ENCODE results near the gene HEATR5A.
"Not testable (repeated sequence)": the region's sequence is repeated elsewhere in the genome, so short reads cannot be mapped to it uniquely, and the experiment has no call there.

Gene HEATR5A

DNA sequence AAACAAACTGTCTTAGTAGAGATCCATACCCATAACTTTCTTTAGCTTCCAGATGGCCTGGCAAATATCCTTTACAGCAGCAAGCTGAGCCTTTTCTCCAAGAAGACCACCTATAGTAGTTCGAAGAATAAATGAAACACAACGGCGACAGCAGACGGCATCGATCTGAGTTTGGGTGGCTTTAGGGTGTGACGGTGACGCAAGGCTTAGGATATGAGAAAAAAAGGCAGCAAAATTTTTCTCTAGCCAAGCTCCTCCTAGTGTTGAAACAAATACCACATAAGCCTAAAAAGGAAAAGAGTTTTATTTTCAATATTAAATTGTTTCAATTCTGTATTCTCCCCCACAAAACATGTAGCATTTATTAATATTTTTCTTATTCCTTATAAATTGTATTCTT lies 33.3 kb downstream of the HEATR5A start:
- DNase-seq, result no peak

GRCh38 chr14:31386271-31386670 lies 34.1 kb downstream of the HEATR5A start:
- DNase-seq, result no peak

GRCh38 chr14:31382221-31382620 lies 38.1 kb downstream of the HEATR5A start:
- DNase-seq, result no peak

GRCh38 chr14:31380106-31380505 lies 40.2 kb downstream of the HEATR5A start:
- no peak for DNase-seq

GRCh38 chr14:31379125-31379947 lies 41.0 kb downstream of the HEATR5A start:
- DNase-seq, result not testable (repeated sequence)

DNA sequence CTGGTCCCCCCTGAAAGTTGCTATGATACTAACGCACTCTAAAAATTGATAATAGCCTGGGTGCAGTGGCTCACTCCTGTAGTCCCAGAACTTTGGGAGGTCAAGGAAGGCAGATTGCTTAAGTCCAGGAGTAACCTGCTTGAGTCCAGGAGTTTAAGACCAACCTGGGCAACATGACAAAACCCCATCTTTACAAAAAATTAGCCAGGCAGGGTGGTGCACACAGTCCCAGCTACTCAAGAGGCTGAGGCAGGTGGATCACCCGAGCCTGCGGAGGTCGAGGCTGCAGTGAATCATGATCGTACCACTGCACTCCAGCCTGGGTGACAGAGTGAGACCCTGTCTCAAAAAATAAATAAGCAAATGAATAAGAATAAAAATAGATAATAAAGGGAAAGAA lies 42.9 kb downstream of the HEATR5A start:
- DNase-seq, result no peak

- DNase-seq, result no peak
These were observed 48.7 kb downstream of the HEATR5A start for GRCh38 chr14:31371646-31372045.

DNA sequence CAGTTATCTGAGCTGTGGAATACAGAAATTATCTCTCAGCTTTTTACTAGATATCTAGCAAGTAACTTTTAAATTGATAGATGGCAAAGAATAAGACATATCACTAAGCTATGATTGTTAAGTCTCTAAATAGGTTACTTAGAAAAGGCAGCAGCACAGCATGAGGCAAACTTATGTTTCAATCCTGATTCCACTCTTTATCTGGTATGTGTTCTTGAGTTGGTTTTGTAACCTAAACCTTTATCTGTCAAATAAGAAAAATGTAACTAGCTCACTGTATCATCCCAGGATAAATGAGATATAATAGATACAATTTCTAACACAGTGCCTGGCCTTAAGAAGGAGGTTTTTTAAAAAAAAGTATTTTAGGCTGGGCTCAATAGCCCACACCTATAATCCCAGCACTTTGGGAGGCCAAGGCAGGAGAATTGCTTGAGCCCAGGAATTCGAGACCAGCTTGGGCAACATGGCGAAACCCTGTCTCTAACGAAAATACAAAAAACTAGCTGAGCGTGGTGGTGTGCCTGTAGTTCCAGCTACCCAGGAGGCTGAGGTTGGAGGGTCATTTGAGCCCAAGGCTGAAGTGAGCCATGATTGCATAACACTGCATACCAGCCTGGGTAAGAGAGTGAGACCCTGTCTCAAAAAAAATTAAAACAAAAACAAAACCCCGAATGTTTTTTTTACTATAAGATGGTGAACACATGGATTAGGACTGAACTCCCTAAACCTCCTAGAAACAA lies 56.8 kb downstream of the HEATR5A start:
- DNase-seq, result no peak

DNA sequence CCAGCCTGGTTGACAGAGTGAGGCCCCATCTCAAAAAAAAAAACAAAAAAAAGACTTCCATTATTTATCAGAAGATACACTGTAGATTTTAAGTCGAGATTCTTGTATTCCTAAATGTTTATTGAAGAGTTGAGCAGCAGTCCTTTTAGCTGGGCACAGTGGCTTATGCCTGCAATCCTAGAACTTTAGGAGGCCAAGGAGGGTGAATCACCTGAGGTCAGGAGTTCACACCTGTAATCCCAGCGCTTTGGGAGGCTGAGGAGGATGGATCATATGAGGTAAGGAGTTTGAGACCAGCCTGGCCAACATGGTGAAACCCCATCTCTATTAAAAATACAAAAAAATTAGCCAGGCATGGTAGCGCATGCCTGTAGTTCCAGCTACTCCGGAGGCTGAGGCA lies 57.6 kb downstream of the HEATR5A start:
- no peak for DNase-seq

DNA sequence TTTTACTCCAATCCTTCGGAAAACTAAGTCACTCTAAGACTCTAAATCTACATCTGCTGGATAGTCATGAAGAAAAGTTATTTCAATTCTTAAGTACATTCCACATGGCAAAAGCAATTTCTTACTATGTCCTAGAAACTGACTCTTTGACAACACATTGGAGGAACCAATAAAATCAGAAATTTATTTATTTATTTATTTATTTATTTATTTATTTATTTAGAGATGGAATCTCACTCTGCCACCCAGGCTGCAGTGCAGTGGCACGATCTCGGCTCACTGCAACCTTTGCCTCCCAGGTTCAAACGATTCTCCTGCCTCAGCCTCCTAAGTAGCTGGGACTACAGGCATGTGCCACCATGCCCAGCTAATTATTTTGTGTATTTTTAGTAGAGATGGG lies 58.6 kb downstream of the HEATR5A start:
- not testable (repeated sequence) for DNase-seq

DNA sequence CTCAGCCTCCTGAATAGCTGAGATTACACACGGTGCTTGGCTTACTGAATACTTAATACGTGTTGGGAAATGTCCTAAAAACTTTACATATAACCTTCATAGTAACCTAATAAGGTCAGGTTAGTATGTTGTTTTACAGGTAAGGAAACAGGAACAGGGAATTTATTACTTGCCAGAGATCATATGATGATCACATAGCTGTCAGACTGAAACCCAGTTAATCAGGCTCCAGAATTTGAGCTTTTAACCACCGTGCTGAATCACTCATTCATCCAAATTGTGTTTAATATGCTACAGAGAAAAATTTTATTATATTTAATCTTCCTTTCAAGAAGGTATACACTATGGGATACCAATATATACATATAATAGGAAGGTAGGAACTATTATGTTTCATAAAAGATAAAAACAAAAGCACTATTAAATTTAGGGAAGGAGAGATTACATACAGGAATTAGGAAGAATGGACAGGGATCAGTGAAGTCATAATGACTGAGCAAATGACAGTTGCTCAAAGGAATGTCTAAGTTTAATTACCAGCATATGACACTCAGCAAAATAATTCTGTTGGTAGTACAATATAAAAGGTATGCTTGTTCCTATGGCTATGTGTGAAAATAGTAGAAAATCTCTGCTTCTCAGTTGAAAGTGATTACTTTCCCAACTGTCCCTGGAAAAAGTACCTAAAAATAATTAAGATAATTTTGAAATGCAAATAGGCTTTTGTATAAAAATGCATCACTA lies 59.3 kb downstream of the HEATR5A start:
- no peak for DNase-seq

- no peak for DNase-seq
These were observed 63.1 kb downstream of the HEATR5A start for GRCh38 chr14:31357279-31357678.

GRCh38 chr14:31346097-31346496 lies 74.3 kb downstream of the HEATR5A start:
- no peak for DNase-seq

- DNase-seq, result no peak
These were observed 79.1 kb downstream of the HEATR5A start for GRCh38 chr14:31341280-31341679.

- DNase-seq, result no peak
These were observed 79.9 kb downstream of the HEATR5A start for GRCh38 chr14:31340297-31341063.

DNA sequence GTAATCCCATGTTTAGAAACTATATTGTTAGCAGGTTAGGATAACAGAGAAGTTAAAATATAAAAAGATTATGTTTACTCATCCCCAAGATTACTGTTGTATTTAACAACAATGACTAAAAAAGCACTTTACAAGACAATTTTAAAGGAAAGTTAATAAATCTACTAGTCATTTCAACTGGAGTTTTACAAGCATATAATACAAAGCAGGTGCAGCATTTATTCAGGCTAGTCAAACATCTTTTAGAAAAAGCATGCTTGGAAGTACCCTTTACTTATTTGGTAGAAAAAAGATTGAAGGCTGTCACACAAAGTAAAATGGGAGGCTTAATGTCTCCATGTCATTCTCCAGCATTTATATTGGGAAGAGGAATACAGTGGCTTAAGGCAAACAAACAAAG lies 80.6 kb downstream of the HEATR5A start:
- DNase-seq, result no peak

DNA sequence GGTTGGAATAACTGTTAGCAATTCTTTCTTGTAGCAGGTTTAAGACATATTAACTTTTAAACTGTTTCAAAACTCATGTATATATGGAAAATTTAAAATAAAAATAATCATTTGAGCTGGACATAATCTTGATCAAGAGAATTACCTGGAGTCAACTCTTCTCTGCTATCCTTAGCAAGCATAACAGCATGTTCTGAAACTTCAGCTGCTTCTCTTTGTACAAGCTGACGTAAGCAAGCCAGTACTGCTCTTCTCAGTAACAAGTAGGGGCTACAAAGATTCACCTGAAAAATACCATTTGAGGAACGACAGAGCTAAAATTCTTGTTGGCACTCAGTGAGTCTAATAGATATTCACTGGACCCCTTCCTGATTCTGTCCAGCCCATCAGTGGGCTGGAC lies 83.0 kb downstream of the HEATR5A start:
- no peak for DNase-seq

- no peak for DNase-seq
These were observed 83.7 kb downstream of the HEATR5A start for GRCh38 chr14:31336646-31337045.

DNA sequence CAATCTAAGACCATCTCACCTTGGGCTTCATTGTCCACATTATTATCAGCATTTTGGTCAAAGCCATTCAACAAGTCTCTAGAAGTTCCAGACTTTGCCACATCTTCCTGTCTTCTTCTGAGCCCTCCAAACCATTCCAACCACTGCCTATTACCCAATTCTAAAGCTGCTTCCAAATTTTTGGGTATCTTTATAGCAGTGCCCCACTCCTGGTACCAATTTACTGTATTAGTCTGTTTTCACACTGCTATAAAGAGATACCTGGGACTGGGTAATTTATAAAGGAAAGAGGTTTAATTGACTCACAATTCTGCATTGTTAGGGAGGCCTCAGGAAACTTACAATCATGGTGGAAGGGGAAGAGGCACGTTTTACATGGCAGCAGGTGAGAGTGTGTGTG lies 89.0 kb downstream of the HEATR5A start:
- DNase-seq, result not testable (repeated sequence)

DNA sequence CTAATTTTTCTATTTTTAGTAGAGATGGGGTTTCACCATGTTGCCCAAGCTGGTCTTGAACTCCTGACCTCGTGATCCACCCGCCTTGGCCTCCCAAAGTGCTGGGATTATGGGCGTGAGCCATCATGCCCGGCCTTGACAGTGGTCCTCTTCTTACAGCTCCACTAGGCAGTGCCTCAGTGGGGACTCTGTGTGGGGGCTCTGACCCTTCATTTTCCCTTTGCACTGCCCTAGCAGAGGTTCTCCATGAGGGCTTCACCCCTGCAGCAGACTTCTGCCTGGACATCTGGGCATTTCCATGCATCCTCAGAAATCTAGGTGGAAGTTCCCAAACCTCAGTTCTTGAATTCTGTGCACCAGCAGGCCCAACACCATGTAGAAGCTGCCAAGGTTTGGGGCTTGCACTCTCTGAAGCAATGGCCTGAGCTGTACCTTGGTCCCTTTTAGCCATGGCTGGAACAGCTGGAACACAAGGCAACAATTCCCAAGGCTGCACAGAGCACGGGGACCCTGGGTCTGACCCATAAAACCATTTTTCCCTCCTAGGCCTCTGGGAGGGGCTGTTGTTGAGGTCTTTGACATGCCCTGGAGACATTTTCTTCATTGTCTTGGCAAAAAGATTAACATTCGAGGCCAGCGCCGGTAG lies 90.4 kb downstream of the HEATR5A start:
- DNase-seq, result not testable (repeated sequence)

- DNase-seq, result no peak
These were observed 94.2 kb downstream of the HEATR5A start for GRCh38 chr14:31326111-31326510.

DNA sequence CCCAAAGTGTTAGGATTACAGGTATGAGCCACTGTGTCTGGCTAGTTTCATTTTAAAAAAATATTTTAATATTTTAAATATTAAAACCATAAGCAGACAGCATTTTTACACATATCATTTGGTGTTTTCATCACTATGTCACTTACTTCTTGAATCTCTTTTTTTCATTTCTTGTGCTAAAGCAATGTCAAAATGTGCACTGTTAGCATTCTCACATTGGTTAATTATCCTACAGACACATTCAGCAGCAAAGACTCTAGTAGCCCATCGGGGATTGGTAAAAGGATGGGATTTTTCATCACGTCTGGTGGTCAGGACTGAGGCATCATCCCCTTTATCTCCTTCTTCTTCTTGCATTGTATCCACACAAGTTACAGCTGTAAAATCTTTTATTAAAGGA lies 96.9 kb downstream of the HEATR5A start:
- no peak for DNase-seq
